ENCODE measurements around the gene BCAS3. TPM values are rescaled to one million over a fixed set of nuclear protein-coding genes. Genes with fewer than 3 reads are reported as not detected.
"Not testable (repeated sequence)": the region's sequence is repeated elsewhere in the genome, so short reads cannot be mapped to it uniquely, and the experiment has no call there.

The BCAS3 gene
- total RNA-seq, 2 donors from 2014 or later: 28.0 to 37.7 TPM

- H3K27ac Mint-ChIP-seq: no peak overlapping the region
- H3K4me1 Mint-ChIP-seq: peaks cover 3% of the 10 kb centered on the region
- Histone ChIP-seq H3K9me3 (ENCODE audit: control insufficient read depth, low read length) (peaks cover 4% of the 10 kb centered on the region), H3K4me3 (ENCODE audit: low read length) (no peak overlapping the region), H3K27me3 (ENCODE audit: control insufficient read depth, insufficient read depth, low read length, poor library complexity, severe bottlenecking) (peaks cover 14% of the 10 kb centered on the region), H3K4me1 (ENCODE audit: control insufficient read depth, insufficient read depth, low read length) (no peaks in the 10 kb centered on the region), H3K27ac (ENCODE audit: low read depth, low read length) (no peak overlapping the region), H3K36me3 (ENCODE audit: control insufficient read depth, insufficient read depth, low read length) (no peaks in the 10 kb centered on the region), H3K9ac (ENCODE audit: extremely low read depth, low read length, poor library complexity, severe bottlenecking) (no peak overlapping the region)
- H3K27me3 Mint-ChIP-seq (ENCODE audit: insufficient read depth): peaks cover 35% of the 10 kb centered on the region
- H3K9me3 Mint-ChIP-seq: peaks cover 3% of the 10 kb centered on the region
- DNase-seq: no peak
- TF ChIP-seq, protein P1, sequence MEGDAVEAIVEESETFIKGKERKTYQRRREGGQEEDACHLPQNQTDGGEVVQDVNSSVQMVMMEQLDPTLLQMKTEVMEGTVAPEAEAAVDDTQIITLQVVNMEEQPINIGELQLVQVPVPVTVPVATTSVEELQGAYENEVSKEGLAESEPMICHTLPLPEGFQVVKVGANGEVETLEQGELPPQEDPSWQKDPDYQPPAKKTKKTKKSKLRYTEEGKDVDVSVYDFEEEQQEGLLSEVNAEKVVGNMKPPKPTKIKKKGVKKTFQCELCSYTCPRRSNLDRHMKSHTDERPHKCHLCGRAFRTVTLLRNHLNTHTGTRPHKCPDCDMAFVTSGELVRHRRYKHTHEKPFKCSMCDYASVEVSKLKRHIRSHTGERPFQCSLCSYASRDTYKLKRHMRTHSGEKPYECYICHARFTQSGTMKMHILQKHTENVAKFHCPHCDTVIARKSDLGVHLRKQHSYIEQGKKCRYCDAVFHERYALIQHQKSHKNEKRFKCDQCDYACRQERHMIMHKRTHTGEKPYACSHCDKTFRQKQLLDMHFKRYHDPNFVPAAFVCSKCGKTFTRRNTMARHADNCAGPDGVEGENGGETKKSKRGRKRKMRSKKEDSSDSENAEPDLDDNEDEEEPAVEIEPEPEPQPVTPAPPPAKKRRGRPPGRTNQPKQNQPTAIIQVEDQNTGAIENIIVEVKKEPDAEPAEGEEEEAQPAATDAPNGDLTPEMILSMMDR (conservative IDR thresholded peaks at IDR 0.05): no peak
- H3K4me3 Mint-ChIP-seq: no peak overlapping the region
- H3K36me3 Mint-ChIP-seq (ENCODE audit: low read depth): no peaks in the 10 kb centered on the region
These were observed 759.5 kb downstream of the BCAS3 start for GRCh38 chr17:61436995-61437704.

DNA sequence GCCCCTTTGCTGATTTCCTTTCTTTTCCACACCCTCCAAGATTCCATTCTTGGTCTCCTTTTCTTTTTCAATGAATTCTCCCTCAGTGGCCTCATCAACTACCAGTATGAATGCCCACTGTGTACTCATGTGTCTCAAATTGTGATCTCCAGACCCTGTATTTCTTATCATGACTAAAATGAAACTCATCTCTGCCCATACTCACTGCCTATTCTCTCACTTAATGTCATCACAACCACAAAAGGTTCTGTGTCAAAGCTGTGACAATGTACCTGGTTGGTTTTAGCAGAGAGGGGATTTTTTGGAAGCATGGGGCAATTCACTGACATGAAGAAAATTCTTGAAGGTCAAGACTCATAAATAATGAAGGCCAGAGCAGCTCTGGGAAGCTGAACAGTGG, 763.0 kb downstream of the BCAS3 start:
- Histone ChIP-seq H3K27ac (ENCODE audit: low read depth, low read length) (no peak overlapping the region), H3K36me3 (ENCODE audit: control insufficient read depth, insufficient read depth, low read length) (no peaks in the 10 kb centered on the region), H3K9me3 (ENCODE audit: control insufficient read depth, low read length) (peaks cover 4% of the 10 kb centered on the region), H3K27me3 (ENCODE audit: control insufficient read depth, insufficient read depth, low read length, poor library complexity, severe bottlenecking) (peaks cover 24% of the 10 kb centered on the region), H3K4me1 (ENCODE audit: control insufficient read depth, insufficient read depth, low read length) (peaks cover 6% of the 10 kb centered on the region), H3K9ac (ENCODE audit: extremely low read depth, low read length, poor library complexity, severe bottlenecking) (no peak overlapping the region), H3K4me3 (ENCODE audit: low read length) (no peak overlapping the region)
- Mint-ChIP-seq H3K27ac (no peak overlapping the region), H3K4me1 (peaks cover 10% of the 10 kb centered on the region), H3K9me3 (peaks cover 3% of the 10 kb centered on the region), H3K4me3 (no peak overlapping the region), H3K27me3 (ENCODE audit: insufficient read depth) (peaks cover 42% of the 10 kb centered on the region), H3K36me3 (ENCODE audit: low read depth) (no peaks in the 10 kb centered on the region)
- DNase-seq: no peak
- TF ChIP-seq, protein P1 (conservative IDR thresholded peaks at IDR 0.05): no peak

- peaks cover 30% of the 10 kb centered on the region for H3K27me3 ChIP-seq (ENCODE audit: control insufficient read depth, insufficient read depth, low read length, poor library complexity, severe bottlenecking)
- H3K27ac Mint-ChIP-seq; H3K36me3 Mint-ChIP-seq (ENCODE audit: low read depth); H3K9ac ChIP-seq (ENCODE audit: extremely low read depth, low read length, poor library complexity, severe bottlenecking); H3K36me3 ChIP-seq (ENCODE audit: control insufficient read depth, insufficient read depth, low read length); H3K4me3 Mint-ChIP-seq; H3K4me1 Mint-ChIP-seq; H3K9me3 ChIP-seq (ENCODE audit: control insufficient read depth, low read length); H3K27ac ChIP-seq (ENCODE audit: low read depth, low read length); H3K4me3 ChIP-seq (ENCODE audit: low read length); H3K4me1 ChIP-seq (ENCODE audit: control insufficient read depth, insufficient read depth, low read length); DNase-seq; H3K9me3 Mint-ChIP-seq: not testable (repeated sequence)
- 95% methylated on average over 5 to 6 of the region's 6 CpGs for WGBS, 2 experiments (ENCODE audit: insufficient coverage in 1 of 2, insufficient read length in 1 of 2)
- peaks cover 42% of the 10 kb centered on the region for H3K27me3 Mint-ChIP-seq (ENCODE audit: insufficient read depth)
These were observed 763.9 kb downstream of the BCAS3 start for GRCh38 chr17:61441507-61441906.
